Activated B cell treated with CpG ODN at 0.5 μM for 24 hours (primary cell): ENCODE measurements around the gene ENG. TPM values are rescaled to one million over a fixed set of nuclear protein-coding genes. Genes with fewer than 3 reads are reported as not detected.

Experiments used
- ATAC-seq: fragments of 200-7000 bp; cut with Tn5 transposase; one replicate; pipeline ENCODE4 v1.10.0; 2021; ENCODE audit warnings: low read depth, mild to moderate bottlenecking, moderate library complexity
- CTCF ChIA-PET: fragments of 350-600 bp; sonication (Branson Sonifier 250); formaldehyde crosslinking; loops from one replicate; lab custom pipeline; 2021; ENCODE audit warnings: antibody characterized with exemption; lab: Charles Lee
- POLR2A ChIA-PET: fragments of 350-600 bp; sonication (Branson Sonifier 250); formaldehyde crosslinking; loops from one replicate; lab custom pipeline; 2021; ENCODE audit warnings: antibody characterized with exemption; lab: Charles Lee
- DNase-seq: peaks from one replicate; pipeline ENCODE4 v3.0.0; 2022
- H3K27ac Mint-ChIP-seq: one replicate; pipeline ENCODE4 v1.8.0; 2020; ENCODE audit warnings: mixed read lengths
- H3K27me3 Mint-ChIP-seq: one replicate; pipeline ENCODE4 v1.8.0; 2021; ENCODE audit warnings: mixed read lengths
- H3K36me3 Mint-ChIP-seq: one replicate; pipeline ENCODE4 v1.8.0; 2021; ENCODE audit warnings: low read depth, mixed read lengths
- H3K4me1 Mint-ChIP-seq: one replicate; pipeline ENCODE4 v1.8.0; 2021; ENCODE audit warnings: mixed read lengths
- H3K4me3 Mint-ChIP-seq: one replicate; pipeline ENCODE4 v1.8.0; 2020; ENCODE audit warnings: mild to moderate bottlenecking, mixed read lengths
- H3K9me3 Mint-ChIP-seq: one replicate; pipeline ENCODE4 v1.8.0; 2020; ENCODE audit warnings: mixed read lengths
- CTCF ChIP-seq: fragments of 200-600 bp; IDR thresholded peaks from one replicate; pipeline ENCODE4 v1.8.0; 2022; ENCODE audit warnings: antibody characterized with exemption, mild to moderate bottlenecking
- intact Hi-C: fragments of 100-400 bp; cut with micrococcal nuclease; formaldehyde crosslinking; loops from one replicate; pipeline ENCODE4 v1.15.1; 2024
- total RNA-seq: library from RNA; stranded (reverse); gene quantifications from 2 replicates; pipeline ENCODE4 v1.2.3, GENCODE V29; 2022

The ENG gene
- 4.8 and 6.1 TPM in 2 replicates for total RNA-seq

- POLR2A ChIA-PET, result interaction anchor here (0.6 to 2.8 kb wide), 7 partner anchors 9 to 1950 kb away, joined by 3 to 9 read pairs (median 6); partner anchors contain the start of genes CDK9, TOR2A and URM1
Observed at GRCh38 chr9:127854184-127854806, at the start of gene ENG. Gene ENG (minus strand): TSS chr9:127854658. CDS start chr9:127854355, 303 bp downstream.

GRCh38 chr9:127903557-127904475 lies 49.4 kb upstream of the ENG start:
- intact Hi-C loops, result no loop called here

More at GRCh38 chr9:127854184-127854806, at the start of gene ENG:
- peak; percentile 71 for ATAC-seq
- intact Hi-C loops, result no loop called here
- peak within 1 kb of the TSS; percentile 41 for H3K27ac Mint-ChIP-seq
- CTCF ChIA-PET, result interaction anchor here (1.3 to 2.1 kb wide), 4 partner anchors 11 to 119 kb away, joined by 4 to 11 read pairs (median 8); partner anchors contain the start of gene TOR2A
- no peak for TF ChIP-seq CTCF
- no peaks in the 10 kb centered on the region for H3K27me3 Mint-ChIP-seq
- peaks cover 3% of the 10 kb centered on the region for H3K36me3 Mint-ChIP-seq
- peaks cover 2% of the 10 kb centered on the region for H3K9me3 Mint-ChIP-seq
- DNase-seq, result no peak
- peaks cover 41% of the 10 kb centered on the region for H3K4me1 Mint-ChIP-seq
- H3K4me3 Mint-ChIP-seq, result peak within 1 kb of the TSS; percentile 82

GRCh38 chr9:127899128-127899943 lies 44.9 kb upstream of the ENG start, which contains the start of gene ST6GALNAC6:
Gene ST6GALNAC6 (minus strand): TSS chr9:127899603. CDS start chr9:127897981, 1,622 bp downstream.
- H3K4me1 Mint-ChIP-seq, result peaks cover 55% of the 10 kb centered on the region
- peaks cover 5% of the 10 kb centered on the region for H3K9me3 Mint-ChIP-seq
- CTCF ChIA-PET, result interaction anchor here (1.9 kb wide), 1 partner anchor 17 kb away, joined by 6 read pairs; no protein-coding TSS in a partner anchor
- no peaks in the 10 kb centered on the region for H3K27me3 Mint-ChIP-seq
- DNase-seq (peak; percentile 84), ATAC-seq (peak; percentile 81)
- no peak for TF ChIP-seq CTCF
- POLR2A ChIA-PET, result interaction anchor here (0.8 to 12.3 kb wide), 9 partner anchors 10 to 121 kb away, joined by 3 to 457 read pairs (median 3); partner anchors contain the start of genes FPGS, SH2D3C and ST6GALNAC4
- intact Hi-C loops, result loop anchor here (1.0 kb wide), 1 partner anchor 18 kb away; the partner anchor contains the start of gene ST6GALNAC4
- peak within 1 kb of the TSS; percentile 76 for H3K27ac Mint-ChIP-seq
- peak within 1 kb of the TSS; percentile 88 for H3K4me3 Mint-ChIP-seq
- H3K36me3 Mint-ChIP-seq, result peaks cover 23% of the 10 kb centered on the region

More at GRCh38 chr9:127903557-127904475, 49.4 kb upstream of the ENG start:
- ChIA-PET CTCF (interaction anchor here (0.8 to 2.3 kb wide), 3 partner anchors 12 to 38 kb away, joined by 3 to 5 read pairs (median 4); no protein-coding TSS in a partner anchor), POLR2A (interaction anchor here (0.6 to 12.3 kb wide), 5 partner anchors 9 to 372 kb away, joined by 3 to 457 read pairs (median 4); partner anchors contain the start of genes GOLGA2, SH2D3C, ST6GALNAC4 and SWI5)
- H3K4me1 Mint-ChIP-seq, result peaks cover 77% of the 10 kb centered on the region
- H3K27ac Mint-ChIP-seq, result peak overlapping the region; percentile 98
- no peaks in the 10 kb centered on the region for H3K27me3 Mint-ChIP-seq
- DNase-seq (peak; percentile 58), ATAC-seq (peak; percentile 9)
- H3K4me3 Mint-ChIP-seq, result peak overlapping the region; percentile 80
- H3K36me3 Mint-ChIP-seq, result peaks cover 11% of the 10 kb centered on the region
- no peaks in the 10 kb centered on the region for H3K9me3 Mint-ChIP-seq
- no peak for TF ChIP-seq CTCF

GRCh38 chr9:127898433-127899127 lies 44.1 kb upstream of the ENG start:
- peaks cover 5% of the 10 kb centered on the region for H3K9me3 Mint-ChIP-seq
- H3K4me1 Mint-ChIP-seq, result peaks cover 48% of the 10 kb centered on the region
- peak overlapping the region; percentile 88 for H3K4me3 Mint-ChIP-seq
- ChIA-PET CTCF (interaction anchor here (1.0 kb wide), 1 partner anchor 29 kb away, joined by 3 read pairs; no protein-coding TSS in a partner anchor), POLR2A (interaction anchor here (0.6 to 12.3 kb wide), 10 partner anchors 9 to 455 kb away, joined by 3 to 457 read pairs (median 4); partner anchors contain the start of genes FPGS, PTRH1, SH2D3C and ST6GALNAC4)
- intact Hi-C loops, result loop anchor here (1.0 kb wide), 1 partner anchor 19 kb away; the partner anchor contains the start of gene ST6GALNAC4
- H3K27me3 Mint-ChIP-seq, result no peaks in the 10 kb centered on the region
- no peak for TF ChIP-seq CTCF
- H3K36me3 Mint-ChIP-seq, result peaks cover 31% of the 10 kb centered on the region
- ATAC-seq (peak; percentile 3), DNase-seq (peak; percentile 39)
- H3K27ac Mint-ChIP-seq, result peak overlapping the region; percentile 76
